GM18498 (cell line): Measurements from ENCODE around the gene MYH6.
"Not testable (repeated sequence)": the region's sequence is repeated elsewhere in the genome, so short reads cannot be mapped to it uniquely, and the experiment has no call there.

Experiments used
- ATAC-seq: cut with Tn5 transposase; IDR thresholded peaks from one replicate; pipeline ENCODE4 v1.9.1; 2021; ENCODE audit warnings: mild to moderate bottlenecking, moderate library complexity; ENCODE audit not compliant: unreplicated experiment

MYH6 gene

GRCh38 chr14:23436327-23437132 lies 28.5 kb upstream of the MYH6 start:
- ATAC-seq: no peak

GRCh38 chr14:23435543-23436326 lies 27.7 kb upstream of the MYH6 start, which contains the start of gene MYH7:
Gene MYH7, minus strand, starts transcription at chr14:23435660. Its CDS starts 1,928 bp downstream, at chr14:23433732.
- ATAC-seq: no peak

GRCh38 chr14:23434488-23435222 lies 26.6 kb upstream of the MYH6 start:
- no peak for ATAC-seq

- ATAC-seq: no peak
Observed at GRCh38 chr14:23433457-23433856, 25.4 kb upstream of the MYH6 start.

GRCh38 chr14:23432946-23433345 lies 24.9 kb upstream of the MYH6 start:
- ATAC-seq: no peak

GRCh38 chr14:23432102-23432925 lies 24.2 kb upstream of the MYH6 start:
- no peak for ATAC-seq

- ATAC-seq: no peak
Observed at GRCh38 chr14:23431486-23431885, 23.4 kb upstream of the MYH6 start.

GRCh38 chr14:23430723-23431085 lies 22.6 kb upstream of the MYH6 start:
- ATAC-seq: no peak

- no peak for ATAC-seq
Observed at GRCh38 chr14:23430016-23430722, 22.1 kb upstream of the MYH6 start.

GRCh38 chr14:23428686-23429495 lies 20.8 kb upstream of the MYH6 start:
- ATAC-seq: no peak

GRCh38 chr14:23425798-23426197 lies 17.7 kb upstream of the MYH6 start:
- not testable (repeated sequence) for ATAC-seq

- ATAC-seq: no peak
Observed at GRCh38 chr14:23425169-23425568, 17.1 kb upstream of the MYH6 start.

- no peak for ATAC-seq
Observed at GRCh38 chr14:23423657-23424056, 15.6 kb upstream of the MYH6 start.

GRCh38 chr14:23421594-23421993 lies 13.5 kb upstream of the MYH6 start:
- ATAC-seq: no peak

- not testable (repeated sequence) for ATAC-seq
Observed at GRCh38 chr14:23419646-23420045, 11.6 kb upstream of the MYH6 start.

- no peak for ATAC-seq
Observed at GRCh38 chr14:23418021-23418420, 9.9 kb upstream of the MYH6 start.

- not testable (repeated sequence) for ATAC-seq
Observed at GRCh38 chr14:23417269-23417668, 9.2 kb upstream of the MYH6 start.

- no peak for ATAC-seq
Observed at GRCh38 chr14:23416801-23417200, 8.7 kb upstream of the MYH6 start.
